ENCODE results near the gene KLRK1. TPM values are rescaled to one million over a fixed set of nuclear protein-coding genes. Genes with fewer than 3 reads are reported as not detected.
A peak's percentile ranks its signal among the peaks of the same experiment; 100 is the strongest.

KLRK1 gene
- total and polyA plus RNA-seq, 2 donors (not counting 1 experiment from before 2014, with no cell fraction given), result 0.84 to 2.1 TPM

GRCh38 chr12:10408842-10409241 is 19.0 kb upstream of the KLRK1 start:
- H3K79me2 ChIP-seq (ENCODE audit: control insufficient read depth, insufficient read depth, low read length), result no peaks in the 10 kb centered on the region
- H3K27me3 ChIP-seq (replicated peaks in 1 of 4; ENCODE audit: control extremely low read depth in 1 of 4, control insufficient read depth in 3 of 4, insufficient read depth in 4 of 4, low read length in 3 of 4), result no peaks in the 10 kb centered on the region
- H3K4me3 ChIP-seq (ENCODE audit: control extremely low read depth in 1 of 5, extremely low read depth in 1 of 5, insufficient read depth in 1 of 5, low read depth in 2 of 5, low read length in 4 of 5), result no peak overlapping the region
- CTCF ChIA-PET, result no interaction called here
- H3K9me3 ChIP-seq (ENCODE audit: control extremely low read depth in 1 of 3, control insufficient read depth in 2 of 3, insufficient read depth in 1 of 3, low read length in 2 of 3), result peaks cover 0 to 3% (median 0%) of the 10 kb centered on the region in 3 donors
- no peak overlapping the region for H2AFZ ChIP-seq (ENCODE audit: insufficient read depth, low read depth, low read length, poor library complexity, severe bottlenecking)
- intact Hi-C loops (cut with micrococcal nuclease), result no loop called here
- H3K27ac Mint-ChIP-seq, result no peak overlapping the region
- H3K4me1 ChIP-seq (ENCODE audit: control insufficient read depth in 2 of 2, insufficient read depth in 2 of 2, low read length in 2 of 2), result peaks cover 10% of the 10 kb centered on the region in 2 donors
- DNase-seq, result no peak
- no peaks in the 10 kb centered on the region for H4K20me1 ChIP-seq (ENCODE audit: control insufficient read depth, insufficient read depth, low read length, poor library complexity, severe bottlenecking)
- no peaks in the 10 kb centered on the region for H3K9me3 Mint-ChIP-seq (ENCODE audit: insufficient read depth)
- POLR2A ChIA-PET, result no interaction called here
- no peaks in the 10 kb centered on the region for H3K36me3 ChIP-seq (replicated peaks in 1 of 2; ENCODE audit: control extremely low read depth in 1 of 2, control insufficient read depth in 1 of 2, extremely low read depth in 1 of 2, insufficient read depth in 2 of 2, low read length in 1 of 2)
- ATAC-seq (ENCODE audit: low read depth), result no peak
- H3K4me2 ChIP-seq (replicated peaks; ENCODE audit: low read depth, low read length, poor library complexity, severe bottlenecking), result no peak overlapping the region
- peaks cover 7% of the 10 kb centered on the region for H3K4me1 Mint-ChIP-seq
- WGBS (ENCODE audit: insufficient coverage), result no CpG with 5 or more reads among the region's 3 CpGs
- no peak overlapping the region for H3K27ac ChIP-seq (ENCODE audit: low read length in 2 of 2)
- no peak overlapping the region for H3K4me3 Mint-ChIP-seq
- TF ChIP-seq CTCF (IDR thresholded peaks at IDR 0.05) (no peak), EZH2 (IDR thresholded peaks at IDR 0.05; ENCODE audit: borderline replicate concordance, insufficient read depth, low read depth, low read length, poor library complexity, severe bottlenecking) (no peak)
- no peak overlapping the region for H3K9ac ChIP-seq (ENCODE audit: low read length)
- peaks cover 6% of the 10 kb centered on the region for H3K27me3 Mint-ChIP-seq

- H3K9me3 Mint-ChIP-seq (ENCODE audit: insufficient read depth), result no peaks in the 10 kb centered on the region
- no peak overlapping the region for H3K4me3 Mint-ChIP-seq
- Histone ChIP-seq H3K4me2 (replicated peaks; ENCODE audit: low read depth, low read length, poor library complexity, severe bottlenecking) (no peak overlapping the region), H2AFZ (ENCODE audit: insufficient read depth, low read depth, low read length, poor library complexity, severe bottlenecking) (no peak overlapping the region), H3K9ac (ENCODE audit: low read length) (no peak overlapping the region), H3K4me3 (ENCODE audit: control extremely low read depth in 1 of 5, extremely low read depth in 1 of 5, insufficient read depth in 1 of 5, low read depth in 2 of 5, low read length in 4 of 5) (no peak overlapping the region), H3K36me3 (replicated peaks in 1 of 2; ENCODE audit: control extremely low read depth in 1 of 2, control insufficient read depth in 1 of 2, extremely low read depth in 1 of 2, insufficient read depth in 2 of 2, low read length in 1 of 2) (no peaks in the 10 kb centered on the region), H3K27me3 (replicated peaks in 1 of 4; ENCODE audit: control extremely low read depth in 1 of 4, control insufficient read depth in 3 of 4, insufficient read depth in 4 of 4, low read length in 3 of 4) (no peaks in the 10 kb centered on the region), H3K9me3 (ENCODE audit: control extremely low read depth in 1 of 3, control insufficient read depth in 2 of 3, insufficient read depth in 1 of 3, low read length in 2 of 3) (peaks cover 0 to 3% (median 0%) of the 10 kb centered on the region in 3 donors), H4K20me1 (ENCODE audit: control insufficient read depth, insufficient read depth, low read length, poor library complexity, severe bottlenecking) (no peaks in the 10 kb centered on the region), H3K79me2 (ENCODE audit: control insufficient read depth, insufficient read depth, low read length) (no peaks in the 10 kb centered on the region), H3K4me1 (ENCODE audit: control insufficient read depth in 2 of 2, insufficient read depth in 2 of 2, low read length in 2 of 2) (peaks cover 10% of the 10 kb centered on the region in 2 donors), H3K27ac (ENCODE audit: low read length in 2 of 2) (no peak overlapping the region)
- ATAC-seq (ENCODE audit: low read depth) (no peak), DNase-seq (peak; percentile 48)
- no peak for TF ChIP-seq CTCF (IDR thresholded peaks at IDR 0.05)
- TF ChIP-seq EZH2 (IDR thresholded peaks at IDR 0.05; ENCODE audit: borderline replicate concordance, insufficient read depth, low read depth, low read length, poor library complexity, severe bottlenecking), result no peak
- peaks cover 10% of the 10 kb centered on the region for H3K27me3 Mint-ChIP-seq
- ChIA-PET CTCF (no interaction called here), POLR2A (no interaction called here)
- peaks cover 7% of the 10 kb centered on the region for H3K4me1 Mint-ChIP-seq
- no peak overlapping the region for H3K27ac Mint-ChIP-seq
- intact Hi-C loops (cut with micrococcal nuclease), result no loop called here
- WGBS (ENCODE audit: insufficient coverage), result no CpG with 5 or more reads among the region's 4 CpGs
Measured at GRCh38 chr12:10406725-10407124, 16.9 kb upstream of the KLRK1 start.
